K562 (cell line): ENCODE data around the gene RANBP3. TPM values are rescaled to one million over a fixed set of nuclear protein-coding genes. Genes with fewer than 3 reads are reported as not detected.

Source experiments
- ATAC-seq: fragments of 200-7000 bp; cut with Tn5 transposase; 3 replicates; pipeline ENCODE4 v1.9.1; 2020; ENCODE audit warnings: moderate library complexity
- BruUV-seq: library from RNA; stranded (reverse); fragments of 400-500 nt; replicated peaks from 2 replicates; lab custom pipeline; 2021; lab: Mats Ljungman, UMichigan
- CTCF ChIA-PET: fragments of 300-600 bp; formaldehyde crosslinking; extraction: SDS; loops from one replicate; lab custom pipeline; 2021; ENCODE audit warnings: low intra/inter-chr PET ratio; lab: Yijun Ruan, JAX
- POLR2A ChIA-PET: fragments of 300-600, 350-650 bp; sonication (Branson Sonifier 250); formaldehyde crosslinking; extraction: SDS; loops from one replicate; lab custom pipeline; 2021; ENCODE audit warnings: antibody characterized with exemption, inconsistent platforms; lab: Yijun Ruan, JAX
- DNase-seq, 4 experiments: peaks; one replicate each; pipeline versions ENCODE4 v3.0.0 to v3.0.0-alpha.2; 2011 to 2018; ENCODE audit warnings: low spot score in 3 of 4, mixed read lengths in 3 of 4; ENCODE audit errors: extremely low read depth in 1 of 4
- FAIRE-seq: peaks from 2 replicates; lab custom pipeline; 2011; peaks lifted over from hg19 to GRCh38; lab: Jason Lieb, UNC
- H2AFZ ChIP-seq: 2 replicates; pipeline ENCODE4 v1.6.0; 2011; ENCODE audit warnings: low read depth, low read length, control low read depth, inconsistent platforms
- H3K27ac ChIP-seq: fragments of 200-600 bp; 3 replicates; pipeline ENCODE4 v1.8.0; 2011; ENCODE audit warnings: low read depth, mild to moderate bottlenecking, control low read depth, inconsistent platforms, low read length, moderate library complexity, mixed read lengths; ENCODE audit errors: extremely low read depth
- H3K27me3 ChIP-seq, 2 experiments: fragments of 300-600 bp in 1 of 2; 2 replicates in 1 of 2; 3 replicates in 1 of 2; pipeline versions ENCODE4 v1.6.0 to v1.8.0; 2011; ENCODE audit warnings: inconsistent platforms in 2 of 2, low read length in 2 of 2, mild to moderate bottlenecking in 1 of 2, mixed read lengths in 1 of 2, moderate library complexity in 1 of 2; ENCODE audit not compliant: control insufficient read depth in 2 of 2, insufficient read depth in 2 of 2
- H3K36me3 ChIP-seq: fragments of 300-600 bp; 3 replicates; pipeline ENCODE4 v1.8.0; 2011; ENCODE audit warnings: mild to moderate bottlenecking, low read length, inconsistent platforms; ENCODE audit not compliant: control insufficient read depth, insufficient read depth
- H3K4me1 ChIP-seq, 2 experiments: fragments of 200-600 bp in 1 of 2; replicated peaks in 1 of 2; 2 replicates in 1 of 2; 3 replicates in 1 of 2; pipeline versions ENCODE4 v1.5.1 to v1.8.0; 2011; ENCODE audit warnings: inconsistent platforms in 2 of 2, low read length in 2 of 2, mild to moderate bottlenecking in 1 of 2, mixed read lengths in 1 of 2, moderate library complexity in 1 of 2; ENCODE audit not compliant: control insufficient read depth in 2 of 2, insufficient read depth in 2 of 2
- H3K4me2 ChIP-seq: 2 replicates; pipeline ENCODE4 v1.6.1; 2011; ENCODE audit warnings: low read length, control low read depth, inconsistent platforms, mixed read lengths; ENCODE audit not compliant: insufficient read depth
- H3K4me3 ChIP-seq: fragments of 200-600 bp; sonication (generic), shearing (Covaris generic); 2 replicates; pipeline ENCODE4 v1.5.1; 2016; ENCODE audit warnings: control low read depth, inconsistent platforms
- H3K79me2 ChIP-seq: fragments of 200-600 bp; 3 replicates; pipeline ENCODE4 v1.8.0; 2011; ENCODE audit warnings: low read length, inconsistent platforms; ENCODE audit not compliant: control insufficient read depth, insufficient read depth
- H3K9ac ChIP-seq, 2 experiments: 2 replicates each; pipeline versions ENCODE4 v1.6.0 to v1.6.1; 2011; ENCODE audit warnings: low read depth in 2 of 2, low read length in 2 of 2, control low read depth in 1 of 2, inconsistent platforms in 1 of 2, mild to moderate bottlenecking in 1 of 2, mixed read lengths in 1 of 2; ENCODE audit not compliant: insufficient read depth in 1 of 2
- H3K9me1 ChIP-seq: one replicate; pipeline ENCODE4 v1.6.0; 2011; ENCODE audit warnings: inconsistent platforms, mild to moderate bottlenecking, low read length, moderate library complexity; ENCODE audit not compliant: control insufficient read depth, insufficient read depth
- H3K9me3 ChIP-seq: replicated peaks from 2 replicates; pipeline ENCODE4 v1.5.1; 2011; ENCODE audit warnings: low read depth, low read length, inconsistent platforms; ENCODE audit not compliant: control insufficient read depth, insufficient read depth
- H4K20me1 ChIP-seq: replicated peaks from 2 replicates; pipeline ENCODE4 v1.6.1; 2011; ENCODE audit warnings: low read length, inconsistent platforms, mixed read lengths; ENCODE audit not compliant: control insufficient read depth, insufficient read depth
- ATF2 ChIP-seq: sonication (generic); formaldehyde crosslinking; IDR thresholded peaks from 2 replicates; pipeline ENCODE4 v1.8.1; 2022; ENCODE audit warnings: missing genetic modification reagents
- NFIC ChIP-seq: fragments of 450-650 bp; IDR thresholded peaks from 2 replicates; pipeline ENCODE4 v1.6.1; 2017; ENCODE audit warnings: mild to moderate bottlenecking, inconsistent platforms
- WGBS: fragments of 100-300 bp; shearing (Covaris generic); methylation state at CpG from one replicate; pipeline ENCODE4 v1.1.6; 2016; ENCODE audit warnings: low coverage, mixed read lengths; ENCODE audit not compliant: insufficient coverage; ENCODE audit errors: missing lambda C conversion rate; 5-methylcytosine and 5-hydroxymethylcytosine counted together
- in situ Hi-C: fragments of 300-500 bp; cut with MboI; formaldehyde crosslinking; loops from 4 replicates; pipeline ENCODE4 v1.15.0; 2018; ENCODE audit warnings: inconsistent platforms, mixed read lengths
- intact Hi-C: fragments of 100-400 bp; cut with micrococcal nuclease; formaldehyde crosslinking; loops from 2 replicates; pipeline ENCODE4 v1.14.2; 2022
- polyA plus RNA-seq, 8 experiments: library from polyadenylated mRNA; depleted of rRNA in 4 of 8; stranded (reverse) in 5 of 8; unstranded in 3 of 8; fragments of >200 nt; fragmentation: Nextera tagmentation in 2 of 8; fragmentation: Illumina TruSeq in 1 of 8; extraction: Ambion mirVana in 2 of 8; extraction: Trizol in 1 of 8; gene quantifications; 2 replicates each; pipeline versions ENCODE4 v1.2.1 to v1.2.3, GENCODE V29; 2011 to 2014; ENCODE audit warnings: inconsistent platforms in 1 of 8, missing spikeins in 1 of 8
- total RNA-seq, 7 experiments: library from RNA; depleted of rRNA in 6 of 7; stranded (reverse); fragments of >200 nt in 6 of 7; fragmentation: Illumina TruSeq in 2 of 7; extraction: Trizol in 2 of 7; gene quantifications; 2 replicates each; pipeline versions ENCODE4 v1.2.1 to v1.2.3, GENCODE V29; 2011 to 2021; ENCODE audit warnings: low replicate concordance in 1 of 7

The RANBP3 gene
- total and polyA plus RNA-seq, 9 of the 15 experiments (the other 6 are each of a cell fraction or from before 2014, with no cell fraction given), result 0.90 to 95.1 (median 63.2) TPM

- ChIA-PET POLR2A (interaction anchor here (0.7 to 1.7 kb wide), 5 partner anchors 8 to 18 kb away, joined by 3 to 8 read pairs (median 3); partner anchors contain the start of gene RANBP3), CTCF (no interaction called here)
- Histone ChIP-seq H3K4me2 (no peak overlapping the region), H4K20me1 (peaks cover 75% of the 10 kb centered on the region), H3K27ac (no peak overlapping the region), H3K4me3 (no peak overlapping the region), H3K27me3 (no peaks in the 10 kb centered on the region), H3K79me2 (peaks cover 95% of the 10 kb centered on the region), H3K9me1 (peaks cover 10% of the 10 kb centered on the region), H3K4me1 (peaks cover 17 to 40% of the 10 kb centered on the region in 2 experiments; a peak in 4 of 5 replicates), H3K9ac (0 out of 4 replicates have a peak overlapping the region, but pooled peaks of 1 of the 2 experiments have one; percentile 50), H3K36me3 (peaks cover 27% of the 10 kb centered on the region; the same call in 2 of the 3 replicates), H2AFZ (no peak overlapping the region), H3K9me3 (no peaks in the 10 kb centered on the region)
- FAIRE-seq (no peak), ATAC-seq (no peak), DNase-seq (no peak)
- BruUV-seq, result no TSS peak
- in situ Hi-C loops (no loop called here), intact Hi-C loops (no loop called here)
- WGBS, result 82% methylated on average over 16 of the region's 18 CpGs
- TF ChIP-seq NFIC (peak; percentile 69), ATF2 (CRISPR knock-in tag) (no peak)
Measured at GRCh38 chr19:5960005-5961001, 17.6 kb downstream of the RANBP3 start.
